BE2C (cell line): ENCODE measurements around the gene INSRR.

Source experiments
- DNase-seq: peaks from one replicate; pipeline ENCODE4 v3.0.0-alpha.2; 2020
- H3K27me3 ChIP-seq: fragments of 250-450 bp; sonication (Bioruptor Pico); 2 replicates; pipeline ENCODE4 v1.5.1; 2020; ENCODE audit warnings: mild to moderate bottlenecking
- H3K36me3 ChIP-seq: fragments of 250-450 bp; sonication (Bioruptor Pico); 2 replicates; pipeline ENCODE4 v1.5.1; 2020; ENCODE audit warnings: mild to moderate bottlenecking
- H3K4me1 ChIP-seq: fragments of 250-450 bp; sonication (Bioruptor Pico); 2 replicates; pipeline ENCODE4 v1.5.1; 2020
- H3K4me3 ChIP-seq: 2 replicates; pipeline ENCODE4 v1.5.1; 2011; ENCODE audit warnings: low read depth, low read length
- H3K9me3 ChIP-seq: fragments of 250-450 bp; sonication (Bioruptor Pico); 2 replicates; pipeline ENCODE4 v1.5.1; 2020
- CTCF ChIP-seq: IDR thresholded peaks from 2 replicates; pipeline ENCODE4 v1.5.1; 2012; ENCODE audit warnings: mild to moderate bottlenecking, low read depth, low read length

Gene INSRR

GRCh38 chr1:156860628-156861423 is 1.9 kb upstream of the INSRR start, which contains the start of gene NTRK1:
Gene NTRK1, plus strand, starts transcription at chr1:156860865. Its CDS starts 70 bp downstream, at chr1:156860935.
- Histone ChIP-seq H3K9me3 (no peaks in the 10 kb centered on the region), H3K36me3 (no peaks in the 10 kb centered on the region), H3K4me3 (peak within 1 kb of the TSS; percentile 62), H3K27me3 (0 out of 2 replicates have a peak, but pooled peaks cover 4% of the 10 kb centered on the region), H3K4me1 (peaks cover 35% of the 10 kb centered on the region)
- DNase-seq = peak; percentile 87
- no peak for TF ChIP-seq CTCF

- H3K36me3 ChIP-seq = no peaks in the 10 kb centered on the region
- peaks cover 35% of the 10 kb centered on the region for H3K4me1 ChIP-seq
- H3K27me3 ChIP-seq = 0 out of 2 replicates have a peak, but pooled peaks cover 4% of the 10 kb centered on the region
- peak; percentile 78 for DNase-seq
- H3K4me3 ChIP-seq = peak overlapping the region; percentile 62
- H3K9me3 ChIP-seq = no peaks in the 10 kb centered on the region
- peak; percentile 88 for TF ChIP-seq CTCF
Measured at GRCh38 chr1:156860113-156860627, 1.3 kb upstream of the INSRR start.

DNA sequence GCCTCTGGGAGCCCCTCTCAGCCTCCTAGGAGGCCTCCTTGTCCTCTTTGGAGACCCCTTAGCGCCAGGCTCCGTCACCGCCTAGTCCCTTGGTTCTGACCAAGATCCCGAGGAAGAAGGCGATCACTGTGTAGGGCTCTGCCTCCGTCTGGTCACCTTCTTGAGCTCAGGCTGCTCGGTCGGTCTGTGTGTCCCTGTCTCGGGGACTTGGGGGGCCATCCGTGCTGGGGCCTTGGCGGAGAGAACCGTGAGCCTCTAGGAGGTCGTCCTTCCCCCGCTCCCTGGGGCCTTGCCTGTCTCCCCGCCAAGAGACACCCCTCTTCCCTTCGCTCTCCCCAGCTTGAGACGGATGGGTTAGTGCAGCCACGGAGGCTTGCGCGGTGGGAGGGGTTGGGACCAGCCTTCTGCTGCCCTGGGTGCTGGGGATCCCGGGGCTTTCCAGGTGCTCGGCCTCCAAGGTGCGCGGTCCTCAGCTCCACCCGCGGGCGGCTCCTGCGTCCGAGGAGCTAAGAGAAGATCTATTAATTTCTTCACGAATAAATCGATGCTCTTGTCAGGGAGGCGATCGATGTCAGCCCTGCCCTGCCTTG is 701 bp upstream of the INSRR start:
- peak; percentile 37 for DNase-seq
- Histone ChIP-seq H3K9me3 (no peaks in the 10 kb centered on the region), H3K27me3 (0 out of 2 replicates have a peak, but pooled peaks cover 4% of the 10 kb centered on the region), H3K4me3 (peak overlapping the region; percentile 62), H3K4me1 (peaks cover 35% of the 10 kb centered on the region), H3K36me3 (no peaks in the 10 kb centered on the region)
- TF ChIP-seq CTCF = no peak

DNA sequence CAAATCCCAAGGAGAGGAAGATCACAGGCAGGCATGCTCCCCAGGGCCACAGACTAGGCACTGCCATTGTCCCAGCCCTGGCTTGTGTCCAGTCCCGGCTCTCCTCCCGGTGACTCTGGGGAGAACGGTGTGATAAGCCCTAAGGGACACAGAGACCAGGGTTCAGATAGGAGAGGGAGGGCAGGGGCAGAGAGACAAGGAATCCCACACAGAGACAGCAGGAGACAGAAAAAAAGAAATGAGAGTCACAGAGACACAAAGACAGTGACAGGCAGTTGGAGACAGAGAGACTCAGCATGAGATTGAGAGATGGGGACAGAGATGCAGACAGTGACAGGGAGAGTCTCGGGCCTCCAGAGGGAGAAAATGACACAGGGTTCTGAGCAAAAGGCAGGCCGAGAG is 361 bp downstream of the INSRR start:
- no peaks in the 10 kb centered on the region for H3K9me3 ChIP-seq
- peak; percentile 77 for DNase-seq
- TF ChIP-seq CTCF = no peak
- H3K27me3 ChIP-seq = 0 out of 2 replicates have a peak, but pooled peaks cover 4% of the 10 kb centered on the region
- H3K4me3 ChIP-seq = peak overlapping the region; percentile 62
- H3K36me3 ChIP-seq = no peaks in the 10 kb centered on the region
- H3K4me1 ChIP-seq = peaks cover 31% of the 10 kb centered on the region

DNA sequence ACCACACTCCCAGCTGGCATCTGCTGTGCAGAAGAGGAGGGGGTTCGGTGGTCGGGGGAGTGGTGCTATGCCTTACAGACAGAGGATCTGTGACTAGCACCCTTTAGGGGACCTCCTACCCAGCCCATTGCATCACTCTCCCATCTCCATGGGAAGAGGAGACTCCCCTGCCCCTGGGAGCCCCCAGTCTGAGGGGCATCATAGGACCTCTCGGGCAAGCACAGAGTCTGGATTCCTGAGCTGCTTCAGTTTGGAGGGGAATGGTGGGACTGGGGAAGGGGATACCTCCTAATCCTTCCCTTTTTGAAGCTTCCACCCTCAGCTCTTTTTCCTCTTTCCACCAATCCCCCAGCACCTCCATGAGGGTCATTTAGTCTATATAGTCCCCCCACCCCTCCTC is 1.4 kb downstream of the INSRR start:
- no peak overlapping the region for H3K4me3 ChIP-seq
- H3K36me3 ChIP-seq = no peaks in the 10 kb centered on the region
- H3K9me3 ChIP-seq = no peaks in the 10 kb centered on the region
- H3K27me3 ChIP-seq = 0 out of 2 replicates have a peak, but pooled peaks cover 4% of the 10 kb centered on the region
- H3K4me1 ChIP-seq = peaks cover 31% of the 10 kb centered on the region
- DNase-seq = no peak
- TF ChIP-seq CTCF = no peak
